ENCODE results near the gene MAGEA9B. TPM values are rescaled to one million over a fixed set of nuclear protein-coding genes. Genes with fewer than 3 reads are reported as not detected.

The MAGEA9B gene
- total RNA-seq, 1 experiment from 2014 or later, result 0.47 TPM

- DNase-seq (ENCODE audit: low read depth, low spot score), result no peak
- Histone ChIP-seq H3K36me3 (ENCODE audit: control insufficient read depth in 1 of 2, insufficient read depth in 2 of 2, low read length in 2 of 2) (no peaks in the 10 kb centered on the region), H3K79me2 (ENCODE audit: insufficient read depth, low read length) (no peaks in the 10 kb centered on the region), H3K9me2 (ENCODE audit: insufficient read depth) (no peaks in the 10 kb centered on the region), H4K20me1 (ENCODE audit: insufficient read depth) (no peaks in the 10 kb centered on the region), H3K4me2 (ENCODE audit: low read length) (no peak overlapping the region), H3K27me3 (ENCODE audit: insufficient read depth, low read length) (no peaks in the 10 kb centered on the region), H3K4me3 (replicated peaks in 1 of 2; ENCODE audit: low read depth in 1 of 2, low read length in 2 of 2) (no peak overlapping the region), H3K27ac (ENCODE audit: low read depth, low read length) (no peak overlapping the region), H3K4me1 (ENCODE audit: control insufficient read depth in 1 of 2, insufficient read depth in 2 of 2, low read length in 2 of 2) (no peaks in the 10 kb centered on the region), H3K9ac (ENCODE audit: low read length) (no peak overlapping the region), H3K9me3 (ENCODE audit: control insufficient read depth in 1 of 2, insufficient read depth in 1 of 2, low read depth in 1 of 2, low read length in 2 of 2) (no peaks in the 10 kb centered on the region), H2AFZ (ENCODE audit: low read depth, low read length, poor library complexity, severe bottlenecking) (no peak overlapping the region)
- RAD21 ChIA-PET (ENCODE audit: low non-redundant PET in 1 of 2, low total read pairs in 2 of 2, uncharacterized antibody in 2 of 2, unreplicated experiment in 2 of 2), result no interaction called here
- no peak for ATAC-seq
- POLR2A ChIA-PET, result no interaction called here
- intact Hi-C loops (cut with micrococcal nuclease), result no loop called here
- CTCF ChIA-PET, result no interaction called here
- BruUV-seq (replicated peaks), result no TSS peak
- TF ChIP-seq EZH2phosphoT487 (IDR thresholded peaks at IDR 0.05; ENCODE audit: borderline replicate concordance) (no peak), POLR2AphosphoS5 (IDR thresholded peaks at IDR 0.05; ENCODE audit: low read depth, low read length) (no peak), YY1 (IDR thresholded peaks at IDR 0.05; ENCODE audit: extremely low read depth, insufficient replicate concordance, low read depth, low read length) (no peak), EZH2 (IDR thresholded peaks at IDR 0.05) (no peak), CBX3 (IDR thresholded peaks at IDR 0.05; ENCODE audit: low read depth) (no peak), TCF7L2 (IDR thresholded peaks at IDR 0.05; ENCODE audit: borderline replicate concordance, extremely low read depth, insufficient read depth, insufficient read length) (no peak), JUND (IDR thresholded peaks at IDR 0.05) (no peak), SP1 (IDR thresholded peaks at IDR 0.05; ENCODE audit: low read depth) (no peak), SRF (IDR thresholded peaks at IDR 0.05; ENCODE audit: low read depth) (no peak), REST (IDR thresholded peaks at IDR 0.05; ENCODE audit: low read depth) (no peak), MAX (IDR thresholded peaks at IDR 0.05) (no peak), SIN3A (IDR thresholded peaks at IDR 0.05; ENCODE audit: low read depth) (no peak), CEBPB (IDR thresholded peaks at IDR 0.05; ENCODE audit: low read depth) (no peak), RAD21 (IDR thresholded peaks at IDR 0.05; ENCODE audit: low read depth) (no peak), ELF1 (IDR thresholded peaks at IDR 0.05; ENCODE audit: borderline replicate concordance, low read depth) (no peak), ZNF274 (IDR thresholded peaks at IDR 0.05; ENCODE audit: low read depth, low read length) (no peak), ZBTB33 (IDR thresholded peaks at IDR 0.05; ENCODE audit: extremely low read depth, insufficient replicate concordance, low read length) (no peak), EGR1 (IDR thresholded peaks at IDR 0.05; ENCODE audit: low read depth) (no peak), CTCF (IDR thresholded peaks at IDR 0.05 in 2 of 3, conservative IDR thresholded peaks at IDR 0.05 in 1 of 3; ENCODE audit: borderline replicate concordance in 1 of 3, insufficient read depth in 1 of 3, low read depth in 2 of 3, low read length in 2 of 3) (no peak), ATF3 (IDR thresholded peaks at IDR 0.05) (no peak)
Measured at GRCh38 chrX:149570668-149571067, 16.6 kb downstream of the MAGEA9B start.

All from HCT116 (cell line).